NCI-H2081 (cell line): ENCODE measurements around the gene AK1.

Source experiments
- DNase-seq, 2 experiments: peaks; one replicate each; lab custom pipeline; 2025; lab: John Stamatoyannopoulos, UW

AK1 gene, protein sequence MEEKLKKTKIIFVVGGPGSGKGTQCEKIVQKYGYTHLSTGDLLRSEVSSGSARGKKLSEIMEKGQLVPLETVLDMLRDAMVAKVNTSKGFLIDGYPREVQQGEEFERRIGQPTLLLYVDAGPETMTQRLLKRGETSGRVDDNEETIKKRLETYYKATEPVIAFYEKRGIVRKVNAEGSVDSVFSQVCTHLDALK

DNA sequence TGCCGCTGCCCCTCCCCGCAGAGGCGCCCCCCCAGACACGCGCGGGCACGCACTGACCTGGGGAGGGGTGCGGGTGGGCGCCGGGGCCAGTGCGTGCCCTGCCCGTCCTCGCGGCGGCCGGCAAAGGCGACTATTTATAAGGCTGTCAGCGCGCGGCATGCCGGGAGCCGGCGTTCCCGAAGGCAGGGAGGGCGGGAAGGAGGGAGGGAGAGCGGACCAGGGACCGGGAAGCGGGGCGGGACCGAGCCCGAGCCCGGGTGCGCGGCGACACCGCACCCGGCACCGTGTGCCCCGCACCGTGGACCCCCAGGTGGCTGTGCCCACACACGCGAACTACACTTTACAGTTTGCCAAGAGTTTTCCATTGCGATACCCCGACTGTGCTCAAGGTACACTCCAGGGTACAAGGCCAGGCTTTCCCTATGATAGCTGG lies at the start of gene AK1:
TSS of gene AK1 (minus strand) at position 110 of the 433 bp plus-strand sequence. CDS start 3,058 bp downstream, outside the sequence.
- peak; percentile 71 to 73 for DNase-seq

DNA sequence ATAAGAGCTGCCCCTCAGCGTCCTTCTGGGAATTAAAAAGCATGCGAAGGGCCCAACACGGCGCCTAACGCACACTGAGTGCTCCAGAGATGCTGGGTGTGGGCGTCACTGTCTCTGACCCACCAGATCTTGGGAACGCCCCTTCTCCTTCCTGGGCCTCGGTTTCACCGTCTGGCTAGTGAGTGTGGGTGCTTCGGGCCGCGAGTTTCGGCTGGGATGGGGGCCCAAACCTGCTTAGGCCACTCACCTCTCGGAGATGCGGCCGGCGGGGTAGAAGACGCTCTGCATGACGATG lies 49.4 kb upstream of the AK1 start:
- DNase-seq: no peak

- DNase-seq: no peak
Measured at GRCh38 chr9:127925959-127926905, 48.8 kb upstream of the AK1 start.

DNA sequence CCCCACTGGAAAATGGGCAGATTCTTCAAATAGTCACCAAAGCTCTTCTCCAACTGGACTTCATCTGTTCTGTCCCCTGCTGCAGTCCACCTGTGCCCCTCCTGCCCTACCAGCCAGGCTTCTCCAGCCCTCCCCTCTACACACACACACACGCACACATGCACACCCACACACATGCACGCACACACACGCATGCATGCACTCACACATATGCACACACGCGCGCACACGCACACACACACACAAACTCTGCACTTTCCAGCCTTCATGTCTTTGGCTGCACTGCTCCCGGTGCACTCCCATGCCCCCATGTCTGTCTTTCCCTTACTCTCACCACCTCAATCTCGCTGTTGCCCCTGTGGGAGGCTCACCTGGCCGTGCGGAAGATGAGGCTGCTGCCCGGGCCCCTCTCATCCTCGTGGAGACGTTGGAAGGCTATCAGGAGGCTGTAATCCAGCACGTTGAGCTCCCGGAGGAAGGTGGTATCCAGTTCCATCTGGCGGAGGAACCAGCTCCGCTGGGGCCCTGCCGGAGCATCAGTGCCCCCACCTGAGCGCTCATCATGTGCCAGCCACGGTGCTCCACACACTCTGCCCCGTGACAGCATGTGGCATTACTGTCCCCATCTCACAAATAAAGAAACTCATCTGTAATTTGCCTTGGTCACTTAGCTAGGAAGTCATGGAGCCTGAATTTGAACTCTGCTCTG lies 47.4 kb upstream of the AK1 start:
- no peak for DNase-seq

- no peak for DNase-seq
Measured at GRCh38 chr9:127923771-127924170, 46.3 kb upstream of the AK1 start.

- no peak for DNase-seq
Measured at GRCh38 chr9:127923046-127923445, 45.6 kb upstream of the AK1 start.

DNA sequence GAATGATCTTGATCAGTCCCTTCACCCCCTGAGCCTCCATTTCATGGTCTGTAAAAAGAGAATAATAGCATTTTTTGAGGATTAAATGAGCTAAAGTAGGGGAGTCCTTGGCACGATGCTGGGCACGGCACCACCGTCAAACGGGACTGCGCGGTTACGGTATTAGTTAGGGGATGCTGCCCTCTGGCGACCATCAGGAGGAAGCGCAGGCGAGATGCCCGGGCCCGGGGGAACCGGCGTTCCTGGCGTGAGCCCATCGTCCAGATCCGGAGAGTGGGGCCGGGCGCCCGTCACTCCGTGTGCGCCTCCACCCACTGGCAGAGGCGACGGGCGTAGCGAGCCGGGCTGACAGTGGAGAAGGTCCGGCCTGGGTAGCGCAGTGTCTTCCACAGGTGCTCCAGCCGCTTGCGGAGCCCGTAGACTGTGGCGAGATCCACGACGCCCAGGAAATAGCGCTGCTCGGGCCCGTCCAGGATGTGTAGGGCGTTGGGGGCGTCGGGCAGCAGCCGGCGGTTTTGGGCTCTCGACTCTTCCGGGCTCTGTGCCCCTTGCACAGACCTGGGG lies 44.2 kb upstream of the AK1 start:
- DNase-seq: peak; percentile 30 to 53

- DNase-seq: no peak
Measured at GRCh38 chr9:127920794-127921193, 43.3 kb upstream of the AK1 start.

GRCh38 chr9:127919253-127919815 lies 41.9 kb upstream of the AK1 start:
- no peak for DNase-seq

DNA sequence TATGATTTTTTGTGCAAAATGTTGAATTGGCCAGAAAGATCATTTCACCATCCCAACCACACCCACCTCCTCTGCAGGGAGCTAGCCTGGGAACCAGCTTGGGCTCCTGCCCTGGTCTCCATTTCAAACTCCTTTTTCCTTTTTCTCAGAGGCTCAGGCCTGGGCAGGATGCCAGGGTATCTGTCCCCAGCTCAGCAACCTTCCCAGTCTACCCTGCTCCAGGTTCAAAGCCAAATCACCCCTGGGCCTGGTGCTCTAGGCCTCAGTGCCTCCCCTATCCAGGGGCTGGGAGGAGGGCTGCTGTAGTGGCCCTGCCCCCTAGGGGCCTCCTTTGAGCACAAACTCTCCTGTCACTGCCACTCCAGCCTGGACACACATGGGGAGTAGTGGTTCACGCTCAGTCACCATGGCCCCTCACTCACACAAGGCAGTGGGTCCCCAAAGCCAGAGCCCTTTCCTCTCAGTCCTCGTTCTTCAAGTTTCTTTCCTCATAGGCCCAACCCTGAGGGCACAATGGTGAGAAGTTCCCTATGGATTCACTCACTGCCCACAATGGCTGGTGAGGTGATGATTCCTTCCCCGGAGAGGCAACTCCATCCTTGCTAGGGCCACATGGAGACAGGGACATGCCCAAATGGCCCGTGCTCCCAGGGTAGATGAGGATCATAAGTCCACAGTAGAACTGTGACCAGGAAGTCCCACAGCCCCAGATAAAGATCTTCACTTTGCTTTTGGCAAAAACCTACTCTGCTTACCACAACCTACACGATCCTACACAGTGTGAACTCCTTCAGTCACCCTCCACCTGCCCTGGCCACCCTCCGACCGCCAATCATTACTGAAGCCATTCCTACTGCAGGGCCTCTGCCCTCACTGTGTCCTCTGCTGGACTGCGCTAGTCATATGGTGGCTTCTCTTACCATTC lies 41.0 kb upstream of the AK1 start:
- DNase-seq: no peak

DNA sequence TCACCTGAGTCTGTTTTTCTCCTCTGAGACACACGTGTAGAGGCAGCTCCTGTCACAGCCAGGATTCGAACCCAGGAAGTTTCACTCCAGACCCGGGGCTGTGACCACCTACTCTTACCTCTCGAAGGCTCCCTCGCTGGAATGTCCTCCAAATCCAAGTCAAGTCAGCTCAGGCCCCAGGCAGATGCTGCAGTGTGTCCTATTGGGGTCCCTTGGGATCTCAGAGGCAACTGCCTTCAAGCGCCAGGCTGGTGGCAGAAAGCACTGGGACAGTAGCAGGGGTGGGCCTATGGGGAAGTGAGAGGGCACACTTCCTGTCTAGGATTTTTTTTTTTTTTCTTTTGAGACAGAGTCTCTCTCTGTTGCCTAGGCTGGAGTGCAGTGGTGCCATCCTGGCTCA lies 40.1 kb upstream of the AK1 start:
- no peak for DNase-seq

DNA sequence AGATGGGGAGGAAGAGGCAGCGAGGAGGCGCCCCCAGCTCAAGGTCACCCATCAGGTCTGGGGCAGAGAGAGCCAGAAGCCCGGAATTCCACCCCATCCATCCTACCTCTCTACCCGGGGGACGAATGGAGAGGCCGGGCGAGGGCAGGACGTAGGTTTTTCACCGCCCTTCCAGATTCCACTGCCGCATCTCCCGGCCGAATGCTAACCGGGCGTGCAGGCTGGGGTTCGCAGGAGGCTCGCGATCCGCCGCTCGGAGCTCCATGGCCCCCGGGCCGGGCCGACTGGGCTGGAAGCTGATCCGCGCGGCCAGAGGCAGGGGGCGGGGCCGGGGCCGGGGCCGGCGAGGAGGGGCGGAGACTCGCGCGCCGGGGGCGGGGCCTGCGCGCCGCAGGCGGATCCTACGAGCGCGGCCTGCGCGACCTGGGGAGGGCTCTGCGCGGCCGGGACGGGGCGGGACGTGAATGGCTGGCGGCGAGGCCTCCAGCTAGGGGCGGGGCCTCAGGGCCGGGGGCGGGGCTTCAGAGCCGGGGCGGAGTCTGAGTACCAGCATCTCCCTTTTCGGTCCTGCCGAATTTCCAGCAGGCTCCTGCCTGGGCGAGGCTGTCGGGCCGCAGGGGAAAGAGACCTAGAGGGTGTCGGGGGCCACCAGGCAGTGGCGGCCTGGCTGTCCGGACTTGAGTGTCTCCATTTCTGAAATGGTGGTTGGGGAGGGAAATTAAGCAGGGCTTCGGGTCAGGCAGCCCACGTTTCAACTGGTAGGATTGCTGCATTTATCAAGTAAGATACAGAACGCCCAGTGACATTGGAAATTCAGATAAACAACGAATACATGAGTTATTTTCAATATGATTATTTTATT lies 39.5 kb upstream of the AK1 start, which contains the start of gene ST6GALNAC4:
TSS of gene ST6GALNAC4 (minus strand) at position 322 of the 862 bp plus-strand sequence. CDS start 622 bp downstream, outside the sequence.
- DNase-seq: peak; percentile 81 to 85

DNA sequence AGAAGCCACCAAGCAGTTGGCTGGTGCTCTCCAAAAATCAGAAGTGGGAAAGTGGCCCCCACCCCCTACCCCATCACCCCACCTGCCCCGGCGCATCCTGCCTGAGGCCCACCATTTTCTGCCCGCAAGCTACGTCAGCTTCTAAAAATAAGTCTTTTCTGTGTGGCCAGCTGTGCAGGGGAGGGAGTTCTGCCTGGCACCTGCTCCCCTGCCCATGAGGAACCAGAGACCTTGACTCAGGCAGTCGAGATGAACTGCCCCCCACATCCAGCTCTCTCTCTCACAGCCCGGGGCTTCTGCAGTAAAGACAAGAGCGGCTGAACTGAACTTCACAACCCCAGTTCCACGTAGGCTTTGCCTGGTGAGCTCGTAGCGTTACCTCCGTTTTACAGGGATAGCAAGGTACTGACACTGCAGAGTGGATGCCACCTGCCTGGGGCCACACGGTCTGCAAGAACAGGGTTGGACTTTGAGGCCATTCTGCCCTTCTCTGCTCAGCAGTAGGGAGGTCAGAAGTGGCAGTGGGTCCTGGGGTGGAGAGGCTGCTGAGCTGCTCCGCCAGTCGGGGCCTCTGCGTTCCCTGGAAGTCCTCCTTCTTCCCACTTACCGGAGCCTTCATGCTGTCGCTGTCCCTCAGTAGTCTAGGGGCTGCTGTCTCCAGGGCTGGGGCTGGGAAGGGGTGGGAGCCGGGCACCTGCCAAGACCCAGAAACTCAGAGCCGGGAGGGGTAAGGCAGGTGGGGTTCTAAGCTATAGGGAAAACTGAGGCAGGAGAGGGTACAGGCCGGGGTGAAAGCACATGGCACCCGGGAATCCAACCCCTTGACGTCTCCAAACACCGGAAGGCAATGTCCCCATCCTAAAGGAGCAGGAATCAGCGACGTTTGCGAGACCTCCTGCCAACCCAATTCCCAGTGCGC lies 38.6 kb upstream of the AK1 start:
- DNase-seq: peak; percentile 42 to 69

GRCh38 chr9:127915325-127915752 lies 37.9 kb upstream of the AK1 start:
- no peak for DNase-seq

DNA sequence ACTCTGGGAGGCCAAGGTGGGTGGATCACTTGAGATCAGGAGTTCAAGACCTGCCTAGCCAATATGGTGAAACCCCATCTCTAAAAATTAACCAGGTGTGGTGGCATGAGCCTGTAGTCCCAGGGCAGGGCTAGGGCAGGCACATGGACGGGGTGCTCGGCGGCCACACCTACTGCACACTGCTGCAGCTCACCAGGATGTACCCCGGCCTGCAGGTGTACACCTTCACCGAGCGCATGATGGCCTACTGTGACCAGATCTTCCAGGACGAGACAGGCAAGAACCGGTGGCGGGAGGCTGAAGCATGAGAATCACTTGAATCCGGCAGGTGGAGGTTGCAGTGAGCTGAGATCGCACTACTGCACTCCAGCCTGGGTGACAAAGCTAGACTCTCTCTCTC lies 36.2 kb upstream of the AK1 start:
- no peak for DNase-seq

GRCh38 chr9:127912882-127913281 lies 35.4 kb upstream of the AK1 start:
- DNase-seq: no peak

GRCh38 chr9:127912296-127912695 lies 34.8 kb upstream of the AK1 start:
- no peak for DNase-seq

GRCh38 chr9:127910613-127911205 lies 33.2 kb upstream of the AK1 start:
- no peak for DNase-seq
